ENCODE results near the gene MAP3K10. TPM values are rescaled to one million over a fixed set of nuclear protein-coding genes. Genes with fewer than 3 reads are reported as not detected.

Gene MAP3K10
- total RNA-seq, 3 donors from 2014 or later = 6.1 to 13.5 (median 10.2) TPM

GRCh38 chr19:40249781-40250180 is 58.6 kb downstream of the MAP3K10 start:
- TF ChIP-seq CTCF (IDR thresholded peaks at IDR 0.05) (no peak), POLR2A (IDR thresholded peaks at IDR 0.05) (no peak), POLR2AphosphoS5 (IDR thresholded peaks at IDR 0.05) (no peak)
- no peak overlapping the region for H3K27ac ChIP-seq
- peaks cover 0 to 8% of the 10 kb centered on the region in 2 donors for H3K4me1 ChIP-seq
- intact Hi-C loops (cut with DNase I; ENCODE audit: low total_unique reads) = no loop called here
- no peak overlapping the region for H3K4me3 ChIP-seq
- no peaks in the 10 kb centered on the region for H3K27me3 ChIP-seq
- DNase-seq (ENCODE audit: low spot score in 2 of 2) = peak; percentile 45 to 86
- no peaks in the 10 kb centered on the region for H3K36me3 ChIP-seq
- no peaks in the 10 kb centered on the region for H3K9me3 ChIP-seq

GRCh38 chr19:40251244-40251643 is 60.0 kb downstream of the MAP3K10 start:
- H3K4me3 ChIP-seq = no peak overlapping the region
- H3K27me3 ChIP-seq = no peaks in the 10 kb centered on the region
- no peaks in the 10 kb centered on the region for H3K9me3 ChIP-seq
- intact Hi-C loops (cut with DNase I; ENCODE audit: low total_unique reads) = no loop called here
- H3K36me3 ChIP-seq = no peaks in the 10 kb centered on the region
- no peak for DNase-seq (ENCODE audit: low spot score in 2 of 2)
- TF ChIP-seq CTCF (IDR thresholded peaks at IDR 0.05) (no peak), POLR2AphosphoS5 (IDR thresholded peaks at IDR 0.05) (no peak), POLR2A (IDR thresholded peaks at IDR 0.05) (no peak)
- H3K27ac ChIP-seq = no peak overlapping the region
- peaks cover 0 to 8% of the 10 kb centered on the region in 2 donors for H3K4me1 ChIP-seq

- DNase-seq (ENCODE audit: low spot score in 2 of 2) = no peak
- no peaks in the 10 kb centered on the region for H3K9me3 ChIP-seq
- H3K4me3 ChIP-seq = no peak overlapping the region
- intact Hi-C loops (cut with DNase I; ENCODE audit: low total_unique reads) = no loop called here
- peaks cover 0 to 8% of the 10 kb centered on the region in 2 donors for H3K4me1 ChIP-seq
- no peak overlapping the region for H3K27ac ChIP-seq
- no peaks in the 10 kb centered on the region for H3K27me3 ChIP-seq
- TF ChIP-seq CTCF (IDR thresholded peaks at IDR 0.05) (no peak), POLR2AphosphoS5 (IDR thresholded peaks at IDR 0.05) (no peak), POLR2A (IDR thresholded peaks at IDR 0.05) (no peak)
- H3K36me3 ChIP-seq = no peaks in the 10 kb centered on the region
Measured at GRCh38 chr19:40251991-40252390, 60.8 kb downstream of the MAP3K10 start.

GRCh38 chr19:40252395-40252794 is 61.2 kb downstream of the MAP3K10 start:
- no peak for TF ChIP-seq CTCF (IDR thresholded peaks at IDR 0.05)
- peak in 1 of 3 donors; percentile 27 for TF ChIP-seq POLR2AphosphoS5 (IDR thresholded peaks at IDR 0.05)
- TF ChIP-seq POLR2A (IDR thresholded peaks at IDR 0.05) = no peak
- Histone ChIP-seq H3K4me3 (no peak overlapping the region), H3K9me3 (no peaks in the 10 kb centered on the region), H3K36me3 (no peaks in the 10 kb centered on the region), H3K4me1 (peaks cover 0 to 8% of the 10 kb centered on the region in 2 donors), H3K27me3 (no peaks in the 10 kb centered on the region), H3K27ac (no peak overlapping the region)
- intact Hi-C loops (cut with DNase I; ENCODE audit: low total_unique reads) = no loop called here
- peak in 1 of 2 donors; percentile 65 for DNase-seq (ENCODE audit: low spot score in 2 of 2)

GRCh38 chr19:40253611-40254092 is 62.4 kb downstream of the MAP3K10 start:
- no peak for DNase-seq (ENCODE audit: low spot score in 2 of 2)
- Histone ChIP-seq H3K9me3 (no peaks in the 10 kb centered on the region), H3K4me3 (no peak overlapping the region), H3K36me3 (no peaks in the 10 kb centered on the region), H3K27me3 (no peaks in the 10 kb centered on the region), H3K27ac (no peak overlapping the region), H3K4me1 (peaks cover 0 to 8% of the 10 kb centered on the region in 2 donors)
- intact Hi-C loops (cut with DNase I; ENCODE audit: low total_unique reads) = no loop called here
- no peak for TF ChIP-seq POLR2A (IDR thresholded peaks at IDR 0.05)
- TF ChIP-seq POLR2AphosphoS5 (IDR thresholded peaks at IDR 0.05) = no peak
- no peak for TF ChIP-seq CTCF (IDR thresholded peaks at IDR 0.05)

Measured in breast epithelium (tissue), 4 donors.